HG02852 (cell line): ENCODE data around the gene MUS81.
A peak's percentile ranks its signal among the peaks of the same experiment; 100 is the strongest.

Experiments used
- ATAC-seq: cut with Tn5 transposase; IDR thresholded peaks from one replicate; pipeline ENCODE4 v1.9.1; 2021; ENCODE audit warnings: mild to moderate bottlenecking, moderate library complexity; ENCODE audit not compliant: unreplicated experiment

The MUS81 gene

DNA sequence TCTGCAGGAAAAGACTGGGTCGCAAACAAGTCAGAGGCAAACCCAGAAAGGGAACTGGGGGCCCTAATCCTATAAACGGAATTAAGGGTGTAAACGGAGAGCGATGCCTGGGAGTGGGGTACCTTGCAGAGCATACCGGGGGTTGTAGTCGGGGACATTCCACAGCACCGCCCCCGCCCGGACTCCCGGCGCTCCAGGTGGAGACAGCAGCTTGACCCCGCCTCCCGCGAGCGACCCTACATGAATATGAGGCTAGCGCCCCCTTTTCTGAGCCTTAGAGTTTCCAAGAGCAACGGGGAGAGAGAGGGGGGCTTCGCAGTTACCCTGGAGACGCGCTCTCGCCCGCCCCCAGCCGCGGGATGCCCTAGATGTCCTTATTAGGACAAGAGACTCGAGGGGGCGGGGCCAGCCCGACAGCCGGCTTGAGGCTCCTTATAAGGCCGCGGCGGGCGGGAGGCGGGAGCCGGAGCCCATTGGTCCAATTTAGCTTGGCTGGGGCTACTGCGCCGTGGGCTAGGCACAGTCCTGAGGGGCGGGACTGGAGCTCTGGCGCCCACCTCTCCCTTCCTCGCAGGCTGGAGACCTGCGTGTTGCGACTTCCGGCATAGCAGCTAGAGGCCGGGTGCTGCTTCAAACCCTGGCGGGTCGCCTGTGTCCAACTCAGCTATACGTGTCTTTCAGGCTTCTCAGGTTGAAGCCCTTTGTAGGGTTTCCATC lies 980 bp upstream of the MUS81 start:
- ATAC-seq: peak; percentile 47

DNA sequence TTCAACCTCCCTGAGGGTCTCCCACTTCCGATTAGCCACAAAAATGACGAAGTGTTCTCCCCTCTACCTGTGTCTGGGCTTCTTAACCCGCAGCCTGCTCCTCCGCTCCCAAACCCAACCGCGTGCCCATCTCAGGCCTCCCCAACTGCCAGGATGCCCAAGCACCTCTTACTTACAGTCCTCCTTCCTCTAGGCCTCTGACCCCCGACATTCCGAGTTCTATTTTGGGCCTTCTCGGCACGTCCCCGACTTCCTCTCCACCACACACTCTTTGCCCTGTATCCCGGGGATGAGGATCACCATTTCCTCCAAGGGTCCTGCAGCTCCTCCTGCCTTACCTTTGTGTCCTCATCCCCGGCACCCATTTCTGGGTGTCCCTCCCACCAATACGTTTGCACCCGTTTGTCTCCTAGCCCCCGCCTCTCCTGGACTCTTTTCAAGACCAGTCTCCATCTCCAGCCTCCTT lies 388 bp upstream of the MUS81 start:
- ATAC-seq: no peak

DNA sequence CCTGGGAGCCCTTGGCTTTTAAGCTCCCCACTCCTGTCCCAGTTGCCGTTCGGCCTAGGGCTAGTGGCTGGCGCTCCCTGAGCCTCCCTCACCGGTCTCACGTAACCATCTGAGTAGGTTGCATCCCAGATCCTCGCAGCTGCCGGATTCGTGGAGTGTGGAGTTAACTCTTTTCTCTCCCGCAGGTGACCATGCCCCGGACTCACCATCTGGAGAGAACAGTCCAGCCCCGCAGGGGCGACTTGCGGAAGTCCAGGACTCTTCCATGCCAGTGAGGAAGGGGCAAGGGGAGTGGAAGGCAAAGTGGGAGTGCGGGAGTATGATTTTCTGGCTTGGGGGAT lies 902 bp downstream of the MUS81 start:
- ATAC-seq: no peak

DNA sequence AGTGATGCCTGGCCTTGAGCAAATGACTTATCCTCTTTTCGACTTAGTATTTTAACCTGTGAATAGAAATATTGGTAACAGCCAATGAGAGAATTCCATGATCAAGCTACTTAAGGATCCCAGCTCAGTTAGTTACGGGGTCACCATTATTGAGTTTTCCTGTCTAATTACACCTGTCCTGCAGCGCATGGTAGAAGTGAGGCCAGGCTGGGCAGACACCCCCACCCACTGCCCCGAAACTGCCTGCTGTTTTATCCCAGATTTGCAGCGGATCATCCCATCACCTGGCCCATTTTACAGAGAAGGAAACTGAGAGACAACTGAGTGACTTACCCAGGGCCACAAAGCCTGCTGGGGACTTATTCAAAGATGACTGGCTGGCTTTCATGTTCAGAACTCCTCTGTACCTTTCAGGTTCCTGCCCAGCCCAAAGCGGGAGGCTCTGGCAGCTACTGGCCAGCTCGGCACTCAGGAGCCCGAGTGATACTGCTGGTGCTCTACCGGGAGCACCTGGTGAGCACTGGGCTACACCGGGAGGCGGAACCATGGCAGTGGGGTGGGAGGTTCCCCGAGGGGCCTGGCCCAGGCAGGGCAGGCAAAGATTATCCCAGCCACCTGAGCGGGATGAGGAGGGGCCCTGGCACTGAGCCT lies 1.4 kb downstream of the MUS81 start:
- ATAC-seq: no peak

DNA sequence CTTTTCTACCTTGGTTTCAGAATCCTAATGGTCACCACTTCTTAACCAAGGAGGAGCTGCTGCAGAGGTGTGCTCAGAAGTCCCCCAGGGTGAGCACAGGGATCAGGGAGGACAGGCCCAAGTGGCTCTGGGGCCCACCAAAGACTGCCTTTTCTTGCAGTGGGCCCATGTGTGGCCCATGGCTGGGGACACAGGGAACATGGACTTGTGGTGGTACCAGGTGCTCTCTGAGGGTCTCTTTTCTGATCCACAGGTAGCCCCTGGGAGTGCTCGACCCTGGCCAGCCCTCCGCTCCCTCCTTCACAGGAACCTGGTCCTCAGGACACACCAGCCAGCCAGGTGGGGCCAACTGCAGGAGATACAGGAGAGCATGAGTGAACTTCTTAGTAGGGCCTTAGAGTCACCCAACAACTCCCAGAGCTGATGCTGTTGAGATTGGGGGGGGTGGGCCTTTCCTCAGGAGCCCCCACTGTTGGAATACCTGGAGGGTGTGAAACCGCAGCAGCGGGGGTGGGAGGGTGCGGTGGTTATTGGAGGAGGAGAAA lies 2.0 kb downstream of the MUS81 start:
- no peak for ATAC-seq

DNA sequence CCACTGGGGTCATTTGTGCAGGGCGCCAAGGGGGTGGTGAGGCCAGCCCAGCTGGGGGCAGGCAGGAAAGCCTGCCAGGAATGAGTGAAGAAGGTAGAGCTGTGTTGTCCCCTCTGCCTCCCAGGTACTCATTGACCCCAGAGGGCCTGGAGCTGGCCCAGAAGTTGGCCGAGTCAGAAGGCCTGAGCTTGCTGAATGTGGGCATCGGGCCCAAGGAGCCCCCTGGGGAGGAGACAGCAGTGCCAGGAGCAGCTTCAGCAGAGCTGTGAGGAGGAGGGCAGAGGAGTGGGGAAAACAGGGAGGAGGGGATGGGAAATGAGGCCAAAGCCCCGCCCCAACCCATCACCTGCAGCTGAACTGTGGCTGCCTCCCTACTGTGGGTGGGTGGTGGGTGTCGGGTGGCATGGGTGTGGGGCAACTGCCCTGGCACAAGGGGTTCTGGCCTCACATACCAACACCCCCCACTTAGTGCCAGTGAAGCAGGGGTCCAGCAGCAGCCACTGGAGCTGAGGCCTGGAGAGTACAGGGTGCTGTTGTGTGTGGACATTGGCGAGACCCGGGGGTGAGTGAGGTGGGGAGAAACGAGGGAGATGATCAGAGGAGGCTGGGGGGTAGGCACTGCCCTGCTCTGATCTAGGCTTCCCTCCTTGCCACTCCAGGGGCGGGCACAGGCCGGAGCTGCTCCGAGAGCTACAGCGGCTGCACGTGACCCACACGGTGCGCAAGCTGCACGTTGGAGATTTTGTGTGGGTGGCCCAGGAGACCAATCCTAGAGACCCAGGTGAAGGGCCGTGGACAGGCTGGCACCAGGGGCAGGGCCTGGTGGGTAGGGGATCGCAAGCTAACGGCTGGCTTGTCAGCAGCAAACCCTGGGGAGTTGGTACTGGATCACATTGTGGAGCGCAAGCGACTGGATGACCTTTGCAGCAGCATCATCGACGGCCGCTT lies 3.0 kb downstream of the MUS81 start:
- ATAC-seq: no peak

DNA sequence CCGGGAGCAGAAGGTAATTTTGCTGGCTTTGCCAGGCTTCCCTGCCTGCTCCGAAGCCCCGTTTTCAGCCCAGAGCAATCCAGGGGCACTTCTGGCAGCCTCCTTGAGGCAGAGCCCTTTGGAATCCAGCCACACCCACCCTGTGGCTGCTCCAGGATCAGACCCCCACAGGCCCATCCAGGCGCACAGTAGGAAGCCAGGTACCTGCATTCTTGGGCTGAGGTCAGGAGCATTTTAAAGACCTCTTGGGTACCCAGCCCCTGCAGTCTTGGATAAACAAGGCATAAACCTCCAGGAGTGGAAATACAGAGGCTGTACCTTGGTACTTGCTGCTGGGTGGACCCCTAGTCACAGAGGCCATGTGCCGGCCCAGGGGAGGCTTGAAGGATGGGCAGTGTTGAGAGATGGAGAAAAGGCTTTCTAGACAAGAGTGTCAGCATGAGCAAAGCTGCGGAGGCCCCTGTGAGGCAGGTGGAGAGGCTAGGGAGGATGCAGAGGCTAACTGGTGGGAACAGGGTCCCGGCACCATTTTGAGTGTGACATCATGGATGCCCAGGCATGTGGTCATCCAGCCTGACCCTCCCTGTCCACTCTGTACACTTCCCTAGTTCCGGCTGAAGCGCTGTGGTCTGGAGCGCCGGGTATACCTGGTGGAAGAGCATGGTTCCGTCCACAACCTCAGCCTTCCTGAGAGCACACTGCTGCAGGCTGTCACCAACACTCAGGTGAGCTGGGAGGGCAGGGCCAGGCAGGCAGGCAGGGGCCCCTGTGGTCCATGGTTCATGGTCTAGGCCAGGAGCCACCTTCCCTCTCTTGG lies 3.9 kb downstream of the MUS81 start:
- ATAC-seq: no peak

DNA sequence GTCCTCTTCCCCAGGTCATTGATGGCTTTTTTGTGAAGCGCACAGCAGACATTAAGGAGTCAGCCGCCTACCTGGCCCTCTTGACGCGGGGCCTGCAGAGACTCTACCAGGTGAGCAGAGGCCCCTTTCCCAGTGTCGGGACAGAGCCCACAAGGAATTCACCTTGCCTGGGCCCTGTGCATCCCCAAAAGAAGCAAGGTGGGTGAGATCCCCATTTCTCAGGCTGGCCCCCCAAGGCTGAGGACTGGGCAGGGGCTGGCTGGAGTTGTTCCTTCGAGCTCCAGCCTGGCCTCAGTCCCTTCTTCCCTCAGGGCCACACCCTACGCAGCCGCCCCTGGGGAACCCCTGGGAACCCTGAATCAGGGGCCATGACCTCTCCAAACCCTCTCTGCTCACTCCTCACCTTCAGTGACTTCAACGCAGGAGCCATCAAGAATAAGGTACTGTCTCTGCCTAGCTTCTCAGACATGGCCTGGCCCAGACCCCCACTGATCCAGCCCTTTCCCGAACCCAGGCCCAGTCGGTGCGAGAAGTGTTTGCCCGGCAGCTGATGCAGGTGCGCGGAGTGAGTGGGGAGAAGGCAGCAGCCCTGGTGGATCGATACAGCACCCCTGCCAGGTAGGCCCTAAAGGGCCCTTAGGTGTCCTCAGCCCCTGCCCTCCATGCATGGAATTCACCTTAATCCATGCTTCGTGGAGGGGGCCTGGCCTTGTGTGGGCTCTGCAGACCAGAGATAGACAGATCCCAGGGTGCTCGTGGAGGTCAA lies 4.7 kb downstream of the MUS81 start:
- no peak for ATAC-seq

DNA sequence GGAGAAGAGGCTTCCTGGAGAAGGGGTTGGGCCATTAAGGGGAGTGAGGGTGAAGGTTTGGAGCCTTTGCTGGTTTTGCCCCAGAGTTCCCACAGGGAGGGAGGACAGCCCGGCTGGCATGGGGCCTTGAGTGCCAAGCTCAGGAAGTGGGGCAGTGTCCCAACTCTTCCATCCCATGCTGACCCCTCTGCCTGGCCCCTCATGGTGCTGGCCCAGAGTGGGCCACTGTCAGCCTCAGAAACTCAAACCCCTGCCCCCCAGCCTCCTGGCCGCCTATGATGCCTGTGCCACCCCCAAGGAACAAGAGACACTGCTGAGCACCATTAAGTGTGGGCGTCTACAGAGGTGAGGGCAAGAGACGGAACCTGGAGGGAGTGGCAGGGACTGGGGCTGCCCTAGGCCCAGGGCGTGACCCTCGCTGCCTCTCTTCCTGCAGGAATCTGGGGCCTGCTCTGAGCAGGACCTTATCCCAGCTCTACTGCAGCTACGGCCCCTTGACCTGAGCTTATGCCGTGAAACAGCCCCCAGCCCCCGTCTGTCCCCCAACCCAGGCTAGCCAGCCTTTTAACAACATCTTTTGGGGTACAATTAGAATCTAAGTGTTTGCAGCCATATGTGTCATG lies 5.4 kb downstream of the MUS81 start:
- no peak for ATAC-seq

DNA sequence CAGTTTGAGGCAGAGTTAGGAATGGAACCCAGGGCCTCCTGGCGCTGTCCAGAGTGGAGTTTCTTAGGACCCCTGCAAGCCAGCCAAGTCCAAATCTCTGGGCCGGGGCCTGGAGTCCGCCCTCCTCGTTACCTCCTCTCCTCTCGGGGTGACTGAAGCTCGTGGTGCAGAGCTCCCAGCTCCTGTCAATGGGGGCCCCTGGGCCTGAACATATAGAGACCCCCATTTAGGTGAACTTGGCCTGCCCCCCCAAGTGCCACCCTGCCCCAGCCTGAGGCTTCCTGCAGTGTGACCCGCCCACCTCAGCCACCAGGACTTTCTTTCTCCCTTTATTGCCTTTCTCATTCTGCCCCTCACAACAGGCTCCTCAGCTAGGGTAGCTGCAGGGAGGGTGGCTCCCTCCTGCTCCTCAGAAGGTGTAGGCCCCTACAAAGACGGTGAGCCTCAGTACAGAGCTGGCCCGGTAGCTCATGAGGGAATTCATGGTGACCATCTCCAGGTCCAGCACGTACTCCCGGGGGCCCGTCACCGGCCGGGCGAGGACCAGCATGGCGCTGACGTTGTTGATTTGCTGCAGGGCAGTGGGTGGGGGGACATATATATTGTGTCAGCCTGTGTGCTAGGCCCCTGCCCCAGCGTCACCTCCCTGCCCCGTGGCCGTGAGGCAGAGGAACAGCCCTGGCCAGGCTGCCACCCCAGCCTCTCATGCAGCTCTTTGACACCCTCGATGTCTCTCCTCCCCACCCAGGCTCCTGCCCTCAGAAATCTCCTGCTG lies 6.5 kb downstream of the MUS81 start:
- no peak for ATAC-seq

DNA sequence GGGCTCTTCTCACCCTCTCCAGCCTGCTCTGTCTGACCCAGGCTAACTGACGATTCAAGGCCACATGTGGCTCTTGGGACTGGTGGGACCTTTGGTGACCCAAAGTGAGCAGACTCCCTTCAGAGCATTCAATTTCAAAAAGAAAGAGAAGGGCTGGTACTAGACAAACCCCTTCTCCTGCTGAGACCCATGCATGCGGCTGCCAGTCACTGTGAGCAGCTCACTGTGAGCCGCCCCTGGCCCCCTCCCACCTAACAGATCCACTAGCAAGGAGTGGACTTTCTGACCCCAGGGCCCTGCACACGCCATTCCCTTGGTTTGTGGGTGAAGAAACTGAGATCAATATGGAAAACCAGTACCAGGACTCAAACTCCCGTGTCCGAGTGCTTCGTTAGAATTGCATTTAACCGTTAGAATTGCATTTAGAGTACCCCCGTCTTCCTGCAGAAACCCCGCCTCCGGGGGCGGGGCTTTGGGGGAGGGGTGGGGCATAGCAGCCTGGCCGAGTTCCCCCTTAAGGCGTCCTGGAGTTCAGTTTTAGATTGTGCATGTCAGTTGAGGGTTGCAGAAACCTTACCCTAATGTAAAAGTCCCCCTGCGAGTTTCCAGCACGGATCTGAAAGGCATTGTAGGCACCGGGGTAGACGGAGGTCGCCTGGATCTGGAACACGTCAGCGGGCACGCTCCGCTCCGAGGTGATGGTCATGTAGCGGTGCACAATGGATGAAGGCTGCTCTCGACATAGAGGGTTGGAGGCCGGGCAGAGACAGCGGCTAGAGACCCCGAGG lies 7.2 kb downstream of the MUS81 start:
- no peak for ATAC-seq

DNA sequence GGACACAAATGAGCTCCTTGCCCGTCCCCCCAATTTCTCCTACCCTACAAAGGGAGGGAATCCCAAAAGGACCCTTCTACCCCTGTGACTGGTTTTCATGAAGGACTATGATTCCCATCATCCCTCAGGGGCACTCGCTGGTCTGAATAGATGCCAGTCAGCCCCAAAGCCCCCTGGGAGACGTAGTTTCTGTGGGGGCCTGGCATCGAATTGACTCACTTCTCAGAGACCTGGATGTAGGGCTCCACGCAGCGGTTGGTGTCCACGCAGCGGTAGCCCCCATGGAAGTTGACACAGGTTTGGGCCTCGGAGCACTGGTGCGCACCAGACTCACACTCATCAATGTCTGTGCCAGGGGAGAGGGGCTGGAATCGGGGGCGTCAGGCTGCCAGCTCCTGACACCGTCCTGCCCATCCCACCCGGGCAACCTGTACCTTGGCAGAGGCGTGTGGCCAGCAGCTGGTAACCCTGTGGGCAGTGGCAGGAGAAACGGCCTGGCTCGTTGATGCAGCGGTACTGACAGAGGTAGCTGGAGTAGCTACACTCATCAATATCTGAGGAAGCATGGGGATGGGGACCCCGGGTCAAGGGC lies 7.9 kb downstream of the MUS81 start:
- no peak for ATAC-seq

DNA sequence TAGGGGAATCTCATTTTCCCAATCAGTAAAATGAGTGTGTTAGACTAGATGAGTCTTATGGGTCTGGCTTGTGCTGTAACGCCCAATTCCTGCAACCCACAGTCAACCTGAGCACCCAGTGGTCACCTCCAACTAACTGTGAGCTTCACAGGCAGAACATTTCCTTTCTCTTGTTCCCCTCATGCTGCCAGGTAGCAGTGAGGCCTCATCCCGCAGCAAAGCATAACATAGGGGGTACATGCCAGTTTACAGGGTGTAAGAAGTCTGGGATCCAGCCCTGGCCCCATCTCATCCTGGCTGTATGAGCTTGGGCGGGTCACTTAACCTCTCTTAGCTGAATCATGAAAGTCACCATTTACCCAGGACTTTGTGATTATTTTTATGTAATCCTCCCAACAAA lies 8.7 kb downstream of the MUS81 start:
- no peak for ATAC-seq

DNA sequence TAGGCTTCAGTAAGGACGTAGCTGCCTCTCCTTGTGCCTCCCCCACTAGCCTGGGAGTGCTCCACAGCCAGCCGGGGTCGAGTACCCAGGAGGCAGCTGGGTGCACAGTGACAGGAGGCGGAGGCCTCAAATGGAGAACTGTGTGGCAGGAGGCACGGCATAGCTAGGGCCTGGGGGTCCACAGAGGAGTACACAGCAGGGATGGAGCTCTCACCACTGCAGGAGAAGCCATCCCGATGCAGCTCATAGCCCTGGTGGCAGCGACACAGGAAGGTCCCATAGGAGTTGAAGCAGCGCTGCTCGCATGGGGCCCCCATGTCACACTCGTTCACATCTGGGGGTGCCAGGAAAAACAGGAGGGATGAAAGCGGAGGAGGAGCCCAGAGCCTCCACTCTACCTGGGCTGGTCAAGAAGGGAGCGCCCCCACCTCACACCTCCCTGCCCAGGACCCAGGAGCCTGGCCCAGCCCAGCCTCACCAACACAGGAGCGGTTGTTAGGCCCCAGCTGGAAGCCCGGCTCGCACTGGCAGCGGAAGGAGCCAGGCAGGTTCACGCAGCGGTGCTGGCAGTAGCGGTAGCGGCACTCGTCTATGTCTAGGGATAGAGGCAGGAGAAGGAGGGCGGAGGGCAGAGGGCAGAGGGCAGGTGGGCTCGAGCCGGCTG lies 9.5 kb downstream of the MUS81 start:
- ATAC-seq: no peak

DNA sequence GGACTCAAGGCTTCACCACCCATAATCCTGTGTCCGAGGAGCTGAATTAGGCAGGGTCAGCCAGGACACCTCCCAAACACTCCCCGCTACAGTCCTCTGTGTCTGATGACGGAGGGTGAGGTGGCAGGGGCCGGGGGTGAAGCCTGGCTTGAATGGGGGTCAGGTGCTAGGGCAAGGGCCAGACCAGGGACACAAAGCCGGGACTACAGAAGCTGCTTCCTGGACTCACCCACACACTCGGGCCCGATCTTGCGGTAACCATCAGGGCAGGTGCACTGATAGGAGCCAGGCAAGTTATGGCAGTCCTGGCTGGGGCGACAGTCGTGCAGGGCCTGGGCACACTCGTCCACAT lies 10.1 kb downstream of the MUS81 start:
- no peak for ATAC-seq

DNA sequence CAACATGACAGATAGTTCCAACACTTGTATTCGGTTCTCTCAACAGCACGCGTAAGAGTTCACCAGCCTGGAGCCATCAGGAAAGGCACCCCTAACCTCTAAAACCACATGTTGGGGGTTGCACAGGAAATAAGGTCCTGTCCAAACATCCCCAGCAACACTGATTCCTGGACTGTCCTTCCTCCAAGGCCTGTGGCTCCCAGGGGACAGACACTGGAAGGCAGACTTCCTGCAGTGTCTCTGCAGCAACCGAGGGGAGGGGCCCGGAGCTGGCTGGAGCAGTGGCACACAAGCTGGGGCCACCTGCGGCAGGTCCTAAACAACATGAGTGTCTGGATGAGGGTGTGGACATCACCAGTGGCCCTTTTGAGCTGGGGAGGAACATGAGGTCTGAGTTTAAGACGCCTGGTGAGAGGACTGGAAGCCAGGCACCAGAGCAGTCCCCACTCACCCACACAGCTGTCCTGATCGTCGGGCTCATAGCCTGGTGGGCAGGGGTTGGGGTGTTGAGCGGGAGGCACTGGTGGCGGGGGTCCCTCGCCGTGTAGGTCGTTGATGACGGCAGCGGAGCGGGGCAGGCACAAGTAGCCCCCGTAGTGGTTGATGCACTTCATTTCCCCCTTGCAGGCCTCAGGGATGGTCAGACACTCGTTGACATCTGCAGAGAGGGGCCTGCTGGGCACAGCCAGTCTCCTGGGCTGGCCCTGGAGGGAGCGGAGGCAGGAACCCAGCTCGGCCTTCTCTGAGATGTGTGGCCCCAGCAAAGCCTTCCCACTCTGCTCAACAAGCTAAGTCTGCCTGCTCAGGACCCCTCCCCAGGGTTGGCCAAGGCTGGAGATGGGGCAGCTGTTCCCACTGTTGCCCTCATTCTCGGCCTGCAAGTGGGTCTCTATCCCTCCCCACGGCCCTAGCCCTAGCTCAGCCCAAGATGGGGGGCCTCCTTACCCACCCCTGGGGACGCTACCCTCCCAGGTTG lies 10.8 kb downstream of the MUS81 start:
- ATAC-seq: no peak
